Smooth muscle cell (in vitro differentiated cells): ENCODE results near the gene SYT2. TPM values are rescaled to one million over a fixed set of nuclear protein-coding genes. Genes with fewer than 3 reads are reported as not detected.

Experiments used
- DNase-seq: peaks from one replicate; lab custom pipeline; 2025; ENCODE audit not compliant: unreplicated experiment; lab: John Stamatoyannopoulos, UW
- H2AFZ ChIP-seq: fragments of 200-600 bp; sonication (generic); 2 replicates; pipeline ENCODE4 v1.6.0; 2016; ENCODE audit warnings: antibody characterized with exemption, low read depth, mild to moderate bottlenecking
- H3F3A ChIP-seq: fragments of 200-600 bp; sonication (generic); 2 replicates; pipeline ENCODE4 v1.6.0; 2017; ENCODE audit warnings: antibody characterized with exemption, low read depth
- H3K27ac ChIP-seq: fragments of 200-600 bp; sonication (generic); 2 replicates; pipeline ENCODE4 v1.5.1; 2016; ENCODE audit warnings: low read depth, mild to moderate bottlenecking
- H3K27me3 ChIP-seq: fragments of 200-600 bp; sonication (generic); 2 replicates; pipeline ENCODE4 v1.6.1; 2016; ENCODE audit warnings: low read depth, mild to moderate bottlenecking
- H3K36me3 ChIP-seq: fragments of 200-600 bp; sonication (generic); 2 replicates; pipeline ENCODE4 v1.5.1; 2016; ENCODE audit warnings: low read depth
- H3K4me1 ChIP-seq: fragments of 200-600 bp; sonication (generic); 2 replicates; pipeline ENCODE4 v1.5.1; 2016; ENCODE audit warnings: low read depth
- H3K4me2 ChIP-seq: fragments of 200-600 bp; sonication (generic); 2 replicates; pipeline ENCODE4 v1.6.0; 2016; ENCODE audit warnings: mild to moderate bottlenecking
- H3K4me3 ChIP-seq: fragments of 200-600 bp; sonication (generic); 2 replicates; pipeline ENCODE4 v1.5.1; 2016; ENCODE audit warnings: mild to moderate bottlenecking
- H3K79me2 ChIP-seq: fragments of 200-600 bp; sonication (generic); 2 replicates; pipeline ENCODE4 v1.6.0; 2016; ENCODE audit warnings: low read depth, mild to moderate bottlenecking
- H3K9ac ChIP-seq: fragments of 200-600 bp; sonication (generic); 2 replicates; pipeline ENCODE4 v1.6.0; 2016; ENCODE audit warnings: low read depth
- H3K9me3 ChIP-seq: fragments of 200-600 bp; sonication (generic); replicated peaks from 2 replicates; pipeline ENCODE4 v1.5.1; 2016; ENCODE audit warnings: low read depth
- H4K20me1 ChIP-seq: fragments of 200-600 bp; sonication (generic); 2 replicates; pipeline ENCODE4 v1.6.0; 2016; ENCODE audit warnings: low read depth
- CTCF ChIP-seq: fragments of 200-600 bp; sonication (generic); IDR thresholded peaks from 2 replicates; pipeline ENCODE4 v1.5.1; 2017; ENCODE audit warnings: borderline replicate concordance, mild to moderate bottlenecking, antibody characterized with exemption; ENCODE audit not compliant: insufficient read depth, poor library complexity, severe bottlenecking
- WGBS: methylation state at CpG from one replicate; pipeline ENCODE4 v1.1.7; 2016; ENCODE audit warnings: low lambda C conversion rate; 5-methylcytosine and 5-hydroxymethylcytosine counted together
- polyA plus RNA-seq: library from polyadenylated mRNA; unstranded; fragments of >200 nt; fragmentation: Nextera tagmentation; extraction: Ambion mirVana; gene quantifications from 2 replicates; pipeline ENCODE4 v1.2.1, GENCODE V29; 2016
- total RNA-seq: library from RNA; depleted of rRNA; stranded (reverse); fragments of >200 nt; gene quantifications from 2 replicates; pipeline ENCODE4 v1.2.3, GENCODE V29; 2014

Gene SYT2
- total and polyA plus RNA-seq, 2 experiments from 2014 or later = not detected

GRCh38 chr1:202643397-202644218, 66.6 kb downstream of the SYT2 start:
- H3K79me2 ChIP-seq = no peaks in the 10 kb centered on the region
- H3K9me3 ChIP-seq = no peaks in the 10 kb centered on the region
- H3K36me3 ChIP-seq = no peaks in the 10 kb centered on the region
- H3K4me1 ChIP-seq = peaks cover 11% of the 10 kb centered on the region
- H3K27me3 ChIP-seq = peaks cover 87% of the 10 kb centered on the region
- no peak for DNase-seq
- H3K9ac ChIP-seq = no peak overlapping the region
- peak overlapping the region; percentile 53 for H3K4me3 ChIP-seq
- no peaks in the 10 kb centered on the region for H3F3A ChIP-seq
- H3K4me2 ChIP-seq = peak overlapping the region; percentile 86
- no peak overlapping the region for H3K27ac ChIP-seq
- no peak overlapping the region for H2AFZ ChIP-seq
- no peak for TF ChIP-seq CTCF
- H4K20me1 ChIP-seq = no peaks in the 10 kb centered on the region
- 0% methylated on average over 27 of the region's 55 CpGs for WGBS

- H3K27me3 ChIP-seq = peaks cover 87% of the 10 kb centered on the region
- H2AFZ ChIP-seq = no peak overlapping the region
- no peaks in the 10 kb centered on the region for H3K9me3 ChIP-seq
- no peak for DNase-seq
- H3K79me2 ChIP-seq = no peaks in the 10 kb centered on the region
- no peak overlapping the region for H3K9ac ChIP-seq
- H3K36me3 ChIP-seq = no peaks in the 10 kb centered on the region
- no peak for TF ChIP-seq CTCF
- H3K4me1 ChIP-seq = peaks cover 20% of the 10 kb centered on the region
- H4K20me1 ChIP-seq = no peaks in the 10 kb centered on the region
- H3K4me2 ChIP-seq = peak overlapping the region; percentile 86
- H3F3A ChIP-seq = no peaks in the 10 kb centered on the region
- 2% methylated on average over 56 of the region's 58 CpGs for WGBS
- H3K27ac ChIP-seq = no peak overlapping the region
- H3K4me3 ChIP-seq = peak overlapping the region; percentile 53
Observed at GRCh38 chr1:202642619-202643291, 67.5 kb downstream of the SYT2 start.

- H3K27ac ChIP-seq = no peak overlapping the region
- peaks cover 82% of the 10 kb centered on the region for H3K27me3 ChIP-seq
- WGBS = 21% methylated on average over 13 of the region's 20 CpGs
Observed at GRCh38 chr1:202642212-202642611, 68.0 kb downstream of the SYT2 start.

More at GRCh38 chr1:202642212-202642611, 68.0 kb downstream of the SYT2 start:
- Histone ChIP-seq H3K36me3 (no peaks in the 10 kb centered on the region), H4K20me1 (no peaks in the 10 kb centered on the region), H3K4me3 (peak overlapping the region; percentile 53), H3K79me2 (no peaks in the 10 kb centered on the region), H3K4me1 (peaks cover 22% of the 10 kb centered on the region), H3K9me3 (no peaks in the 10 kb centered on the region), H2AFZ (no peak overlapping the region), H3K4me2 (peak overlapping the region; percentile 86), H3F3A (no peaks in the 10 kb centered on the region), H3K9ac (no peak overlapping the region)
- no peak for TF ChIP-seq CTCF
- DNase-seq = no peak
